CD4-positive, alpha-beta T cell treated with Interleukin-21 for 1 hour (primary cell): ENCODE measurements around the gene RNASE7.
A peak's percentile ranks its signal among the peaks of the same experiment; 100 is the strongest.

Source experiments
- DNase-seq: peaks from one replicate; pipeline ENCODE4 v3.0.0-alpha.2; 2020

RNASE7 gene

GRCh38 chr14:21069388-21070082 lies 27.4 kb downstream of the RNASE7 start:
- DNase-seq: peak; percentile 42

GRCh38 chr14:21070083-21070609 lies 28.0 kb downstream of the RNASE7 start, which contains the start of gene ARHGEF40:
ARHGEF40 (plus strand) TSS chr14:21070304; CDS start chr14:21070397, 93 bp downstream.
- peak; percentile 46 for DNase-seq

GRCh38 chr14:21070610-21071224 lies 28.6 kb downstream of the RNASE7 start:
- peak; percentile 37 for DNase-seq

GRCh38 chr14:21071225-21072030 lies 29.3 kb downstream of the RNASE7 start:
- DNase-seq: peak; percentile 60

GRCh38 chr14:21072031-21072473 lies 29.9 kb downstream of the RNASE7 start:
- DNase-seq: no peak

GRCh38 chr14:21072781-21073339 lies 30.7 kb downstream of the RNASE7 start:
- no peak for DNase-seq

GRCh38 chr14:21073921-21074320 lies 31.8 kb downstream of the RNASE7 start:
- DNase-seq: no peak

- DNase-seq: no peak
Measured at GRCh38 chr14:21074398-21075272, 32.5 kb downstream of the RNASE7 start.

GRCh38 chr14:21075719-21076437 lies 33.7 kb downstream of the RNASE7 start:
- no peak for DNase-seq

- DNase-seq: no peak
Measured at GRCh38 chr14:21077672-21078071, 35.5 kb downstream of the RNASE7 start.

- DNase-seq: no peak
Measured at GRCh38 chr14:21078287-21078686, 36.1 kb downstream of the RNASE7 start.

GRCh38 chr14:21078726-21079125 lies 36.6 kb downstream of the RNASE7 start:
- DNase-seq: no peak

GRCh38 chr14:21081521-21082142 lies 39.5 kb downstream of the RNASE7 start:
- DNase-seq: no peak

- DNase-seq: no peak
Measured at GRCh38 chr14:21083565-21084325, 41.6 kb downstream of the RNASE7 start.

- no peak for DNase-seq
Measured at GRCh38 chr14:21084396-21084795, 42.2 kb downstream of the RNASE7 start.

GRCh38 chr14:21084998-21085853 lies 43.1 kb downstream of the RNASE7 start:
- no peak for DNase-seq

GRCh38 chr14:21086908-21087293 lies 44.7 kb downstream of the RNASE7 start:
- DNase-seq: no peak

- DNase-seq: peak; percentile 97
Measured at GRCh38 chr14:21087294-21088091, 45.3 kb downstream of the RNASE7 start.
